Activated T-cell treated with anti-CD3 and anti-CD28 coated beads, Interleukin-2, amount 50 U/mL, for 72 hours (primary cell): ENCODE measurements around the gene LEMD2. TPM values are rescaled to one million over a fixed set of nuclear protein-coding genes. Genes with fewer than 3 reads are reported as not detected.
A peak's percentile ranks its signal among the peaks of the same experiment; 100 is the strongest.

Experiments used
- ATAC-seq, 2 donors: fragments of 150-1000 bp; cut with Tn5 transposase; replicated peaks in 1 of 2; 2 replicates each; pipeline ENCODE4 v1.10.0; 2021; ENCODE audit warnings: moderate library complexity in 2 of 2, mild to moderate bottlenecking in 1 of 2
- DNase-seq, 2 donors: peaks; one replicate each; pipeline ENCODE4 v3.0.0; 2021 to 2022; ENCODE audit warnings: mixed read lengths in 1 of 2
- H3K27ac Mint-ChIP-seq: one replicate; pipeline ENCODE4 v1.8.0; 2022; ENCODE audit warnings: mild to moderate bottlenecking, moderate library complexity, mixed read lengths
- H3K27me3 Mint-ChIP-seq: one replicate; pipeline ENCODE4 v1.8.0; 2022; ENCODE audit warnings: low read depth, mixed read lengths
- H3K36me3 Mint-ChIP-seq, 2 donors: one replicate each; pipeline ENCODE4 v1.8.0; 2022; ENCODE audit warnings: mixed read lengths in 2 of 2, mild to moderate bottlenecking in 1 of 2; ENCODE audit not compliant: insufficient read depth in 2 of 2
- H3K4me1 Mint-ChIP-seq: one replicate; pipeline ENCODE4 v1.8.0; 2022; ENCODE audit warnings: low read depth, mixed read lengths
- H3K4me3 Mint-ChIP-seq, 2 donors: one replicate each; pipeline ENCODE4 v1.8.0; 2022; ENCODE audit warnings: mild to moderate bottlenecking in 2 of 2, mixed read lengths in 2 of 2, moderate library complexity in 2 of 2
- H3K9me3 Mint-ChIP-seq, 2 donors: one replicate each; pipeline ENCODE4 v1.8.0; 2022; ENCODE audit warnings: mixed read lengths in 2 of 2
- total RNA-seq, 2 donors: library from RNA; stranded (reverse); gene quantifications; one replicate each; pipeline ENCODE4 v1.2.3, GENCODE V29; 2022

LEMD2 gene
- total RNA-seq, 2 donors from 2014 or later: 76.4 to 93.8 TPM

- H3K27ac Mint-ChIP-seq: no peak overlapping the region
- ATAC-seq: no peak
These were observed 9.5 kb upstream of the LEMD2 start for GRCh38 chr6:33798343-33798848.

GRCh38 chr6:33797626-33798342 is 8.9 kb upstream of the LEMD2 start:
- Mint-ChIP-seq H3K27ac (no peak overlapping the region), H3K9me3 (no peaks in the 10 kb centered on the region), H3K36me3 (no peaks in the 10 kb centered on the region), H3K27me3 (peaks cover 11% of the 10 kb centered on the region), H3K4me3 (no peak overlapping the region), H3K4me1 (no peaks in the 10 kb centered on the region)
- no peak for ATAC-seq
- DNase-seq: no peak

More at GRCh38 chr6:33798343-33798848, 9.5 kb upstream of the LEMD2 start:
- no peaks in the 10 kb centered on the region for H3K4me1 Mint-ChIP-seq
- H3K36me3 Mint-ChIP-seq: no peaks in the 10 kb centered on the region
- H3K9me3 Mint-ChIP-seq: no peaks in the 10 kb centered on the region
- H3K27me3 Mint-ChIP-seq: peaks cover 11% of the 10 kb centered on the region
- no peak for DNase-seq
- no peak overlapping the region for H3K4me3 Mint-ChIP-seq

GRCh38 chr6:33794910-33795623 is 6.1 kb upstream of the LEMD2 start:
- Mint-ChIP-seq H3K9me3 (peaks cover 0 to 1% of the 10 kb centered on the region in 2 donors), H3K4me3 (no peak overlapping the region), H3K4me1 (peaks cover under 1% of the 10 kb centered on the region), H3K36me3 (no peaks in the 10 kb centered on the region), H3K27ac (no peak overlapping the region), H3K27me3 (peaks cover 11% of the 10 kb centered on the region)
- no peak for DNase-seq
- ATAC-seq: no peak

GRCh38 chr6:33792981-33793380 is 4.1 kb upstream of the LEMD2 start:
- DNase-seq (no peak), ATAC-seq (no peak)
- Mint-ChIP-seq H3K27ac (no peak overlapping the region), H3K27me3 (peaks cover 9% of the 10 kb centered on the region), H3K4me1 (peaks cover 13% of the 10 kb centered on the region), H3K36me3 (peaks cover under 1% of the 10 kb centered on the region in 2 donors), H3K9me3 (peaks cover 0 to 1% of the 10 kb centered on the region in 2 donors), H3K4me3 (no peak overlapping the region)

GRCh38 chr6:33791620-33792019 is 2.7 kb upstream of the LEMD2 start:
- Mint-ChIP-seq H3K9me3 (peaks cover 0 to 1% of the 10 kb centered on the region in 2 donors), H3K4me1 (peaks cover 27% of the 10 kb centered on the region), H3K27me3 (no peaks in the 10 kb centered on the region), H3K27ac (no peak overlapping the region), H3K36me3 (peaks cover 3 to 4% of the 10 kb centered on the region in 2 donors), H3K4me3 (no peak overlapping the region)
- DNase-seq (no peak), ATAC-seq (no peak)

- ATAC-seq (no peak), DNase-seq (no peak)
- Mint-ChIP-seq H3K27ac (no peak overlapping the region), H3K4me3 (no peak overlapping the region), H3K27me3 (no peaks in the 10 kb centered on the region), H3K36me3 (peaks cover 3 to 8% of the 10 kb centered on the region in 2 donors), H3K9me3 (peaks cover 0 to 1% of the 10 kb centered on the region in 2 donors), H3K4me1 (peaks cover 34% of the 10 kb centered on the region)
These were observed 2.0 kb upstream of the LEMD2 start for GRCh38 chr6:33790910-33791309.

GRCh38 chr6:33790379-33790778 is 1.4 kb upstream of the LEMD2 start:
- Mint-ChIP-seq H3K27ac (peak overlapping the region; percentile 20), H3K27me3 (no peaks in the 10 kb centered on the region), H3K9me3 (peaks cover 0 to 1% of the 10 kb centered on the region in 2 donors), H3K4me3 (peak overlapping the region in 1 of 2 donors; percentile 14), H3K4me1 (peaks cover 39% of the 10 kb centered on the region), H3K36me3 (peaks cover 3 to 8% of the 10 kb centered on the region in 2 donors)
- ATAC-seq (no peak), DNase-seq (no peak)

GRCh38 chr6:33789550-33789895 is 593 bp upstream of the LEMD2 start:
- Mint-ChIP-seq H3K4me1 (peaks cover 48% of the 10 kb centered on the region), H3K27ac (peak overlapping the region; percentile 83), H3K4me3 (peak overlapping the region; percentile 74 to 87), H3K36me3 (peaks cover 3 to 8% of the 10 kb centered on the region in 2 donors), H3K9me3 (peaks cover 0 to 1% of the 10 kb centered on the region in 2 donors), H3K27me3 (no peaks in the 10 kb centered on the region)
- no peak for ATAC-seq
- DNase-seq: no peak

- DNase-seq (peak; percentile 70 to 75), ATAC-seq (peak; percentile 71 to 72)
- peaks cover 4 to 14% of the 10 kb centered on the region in 2 donors for H3K36me3 Mint-ChIP-seq
- peaks cover 0 to 1% of the 10 kb centered on the region in 2 donors for H3K9me3 Mint-ChIP-seq
- no peaks in the 10 kb centered on the region for H3K27me3 Mint-ChIP-seq
- peak overlapping the region; percentile 86 for H3K27ac Mint-ChIP-seq
- H3K4me3 Mint-ChIP-seq: peak overlapping the region; percentile 87 to 97
- H3K4me1 Mint-ChIP-seq: peaks cover 54% of the 10 kb centered on the region
These were observed 806 bp downstream of the LEMD2 start for GRCh38 chr6:33787954-33788693.

- ATAC-seq (peak in 1 of 2 donors; percentile 14), DNase-seq (no peak)
- Mint-ChIP-seq H3K4me1 (peaks cover 56% of the 10 kb centered on the region), H3K36me3 (peaks cover 4 to 17% of the 10 kb centered on the region in 2 donors), H3K9me3 (peaks cover 0 to 1% of the 10 kb centered on the region in 2 donors), H3K27me3 (no peaks in the 10 kb centered on the region), H3K4me3 (peak overlapping the region; percentile 87 to 97), H3K27ac (peak overlapping the region; percentile 86)
These were observed 1.5 kb downstream of the LEMD2 start for GRCh38 chr6:33787346-33787953.

GRCh38 chr6:33786736-33787135 is 2.2 kb downstream of the LEMD2 start:
- peaks cover 6 to 19% of the 10 kb centered on the region in 2 donors for H3K36me3 Mint-ChIP-seq

GRCh38 chr6:33785778-33786177 is 3.2 kb downstream of the LEMD2 start:
- H3K36me3 Mint-ChIP-seq: peaks cover 6 to 19% of the 10 kb centered on the region in 2 donors
- H3K4me1 Mint-ChIP-seq: peaks cover 61% of the 10 kb centered on the region
- H3K4me3 Mint-ChIP-seq: peak overlapping the region; percentile 45 to 87
- no peak overlapping the region for H3K27ac Mint-ChIP-seq
- ATAC-seq (no peak), DNase-seq (no peak)
- H3K27me3 Mint-ChIP-seq: no peaks in the 10 kb centered on the region
- H3K9me3 Mint-ChIP-seq: peaks cover 0 to 1% of the 10 kb centered on the region in 2 donors

More at GRCh38 chr6:33786736-33787135, 2.2 kb downstream of the LEMD2 start:
- Mint-ChIP-seq H3K4me3 (peak overlapping the region; percentile 87 to 97), H3K9me3 (peaks cover 0 to 1% of the 10 kb centered on the region in 2 donors), H3K27me3 (no peaks in the 10 kb centered on the region), H3K4me1 (peaks cover 61% of the 10 kb centered on the region), H3K27ac (peak overlapping the region; percentile 86)
- no peak for ATAC-seq
- DNase-seq: no peak
